AG04449 (cell line): ENCODE data around the gene EMC9.

Source experiments
- CTCF ChIA-PET: fragments of 350-600 bp; formaldehyde crosslinking; extraction: SDS; loops from one replicate; lab custom pipeline; 2021; ENCODE audit warnings: antibody characterized with exemption; lab: Yijun Ruan, JAX
- POLR2A ChIA-PET: fragments of 400-600, 350-600 bp; formaldehyde crosslinking; extraction: SDS; loops from one replicate; lab custom pipeline; 2020; ENCODE audit warnings: antibody characterized with exemption, inconsistent platforms; lab: Yijun Ruan, JAX
- DNase-seq: peaks from one replicate; pipeline ENCODE4 v3.0.0-alpha.2; 2010; ENCODE audit warnings: low read depth, low spot score
- H3K4me3 ChIP-seq: 2 replicates; pipeline ENCODE4 v1.5.1; 2011; ENCODE audit warnings: low read depth, mild to moderate bottlenecking, control low read depth, low read length
- TF ChIP-seq, protein P1 (sequence below): IDR thresholded peaks from one replicate; pipeline ENCODE4 v1.5.1; 2011; ENCODE audit warnings: mild to moderate bottlenecking, moderate library complexity, low read length, control low read depth, inconsistent platforms; ENCODE audit not compliant: insufficient read depth; ENCODE audit errors: missing control alignments

The EMC9 gene

DNA sequence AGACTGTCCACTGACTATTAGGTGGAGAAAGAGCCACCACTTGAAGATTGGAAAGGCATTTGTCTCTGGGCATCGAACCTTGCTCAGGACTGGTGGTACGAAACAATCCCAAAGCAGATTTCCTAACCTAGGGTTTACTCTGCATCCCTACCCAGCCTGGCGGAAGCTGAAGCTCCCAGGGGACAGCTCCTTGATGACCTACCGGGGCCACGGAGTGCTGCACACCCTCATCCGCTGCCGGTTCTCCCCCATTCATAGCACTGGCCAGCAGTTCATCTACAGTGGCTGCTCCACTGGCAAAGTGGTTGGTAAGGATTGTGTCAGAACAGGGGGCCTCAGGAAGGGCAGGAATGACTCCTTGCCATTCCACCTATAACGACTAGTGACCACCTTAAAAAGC lies 20.2 kb downstream of the EMC9 start:
- CTCF ChIA-PET = interaction anchor here (1.4 to 1.7 kb wide), 2 partner anchors 40 to 62 kb away, joined by 4 to 5 read pairs; partner anchors contain the start of gene IRF9
- POLR2A ChIA-PET = no interaction called here
- no peak for DNase-seq
- TF ChIP-seq, protein P1, sequence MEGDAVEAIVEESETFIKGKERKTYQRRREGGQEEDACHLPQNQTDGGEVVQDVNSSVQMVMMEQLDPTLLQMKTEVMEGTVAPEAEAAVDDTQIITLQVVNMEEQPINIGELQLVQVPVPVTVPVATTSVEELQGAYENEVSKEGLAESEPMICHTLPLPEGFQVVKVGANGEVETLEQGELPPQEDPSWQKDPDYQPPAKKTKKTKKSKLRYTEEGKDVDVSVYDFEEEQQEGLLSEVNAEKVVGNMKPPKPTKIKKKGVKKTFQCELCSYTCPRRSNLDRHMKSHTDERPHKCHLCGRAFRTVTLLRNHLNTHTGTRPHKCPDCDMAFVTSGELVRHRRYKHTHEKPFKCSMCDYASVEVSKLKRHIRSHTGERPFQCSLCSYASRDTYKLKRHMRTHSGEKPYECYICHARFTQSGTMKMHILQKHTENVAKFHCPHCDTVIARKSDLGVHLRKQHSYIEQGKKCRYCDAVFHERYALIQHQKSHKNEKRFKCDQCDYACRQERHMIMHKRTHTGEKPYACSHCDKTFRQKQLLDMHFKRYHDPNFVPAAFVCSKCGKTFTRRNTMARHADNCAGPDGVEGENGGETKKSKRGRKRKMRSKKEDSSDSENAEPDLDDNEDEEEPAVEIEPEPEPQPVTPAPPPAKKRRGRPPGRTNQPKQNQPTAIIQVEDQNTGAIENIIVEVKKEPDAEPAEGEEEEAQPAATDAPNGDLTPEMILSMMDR = no peak
- H3K4me3 ChIP-seq = no peak overlapping the region

DNA sequence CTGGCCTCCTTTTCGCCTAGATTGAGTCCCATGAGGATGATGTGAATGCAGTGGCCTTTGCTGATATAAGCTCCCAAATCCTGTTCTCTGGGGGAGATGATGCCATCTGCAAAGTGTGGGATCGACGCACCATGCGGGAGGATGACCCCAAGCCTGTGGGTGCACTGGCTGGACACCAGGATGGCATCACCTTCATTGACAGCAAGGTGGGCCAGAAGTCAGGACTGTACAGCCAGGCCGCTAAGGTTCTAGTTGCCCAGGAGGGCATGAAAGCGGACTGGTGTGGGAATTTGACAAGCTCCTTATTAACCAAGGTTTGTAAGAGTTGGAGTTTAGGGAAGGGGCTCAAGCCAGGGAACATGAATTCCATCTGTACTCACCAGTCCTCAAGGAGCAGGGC lies 21.7 kb downstream of the EMC9 start:
- ChIA-PET POLR2A (no interaction called here), CTCF (interaction anchor here (0.9 to 1.2 kb wide), 2 partner anchors 41 to 189 kb away, joined by 3 read pairs; partner anchors contain the start of gene IRF9)
- H3K4me3 ChIP-seq = no peak overlapping the region
- DNase-seq = no peak
- TF ChIP-seq, protein P1 = no peak

DNA sequence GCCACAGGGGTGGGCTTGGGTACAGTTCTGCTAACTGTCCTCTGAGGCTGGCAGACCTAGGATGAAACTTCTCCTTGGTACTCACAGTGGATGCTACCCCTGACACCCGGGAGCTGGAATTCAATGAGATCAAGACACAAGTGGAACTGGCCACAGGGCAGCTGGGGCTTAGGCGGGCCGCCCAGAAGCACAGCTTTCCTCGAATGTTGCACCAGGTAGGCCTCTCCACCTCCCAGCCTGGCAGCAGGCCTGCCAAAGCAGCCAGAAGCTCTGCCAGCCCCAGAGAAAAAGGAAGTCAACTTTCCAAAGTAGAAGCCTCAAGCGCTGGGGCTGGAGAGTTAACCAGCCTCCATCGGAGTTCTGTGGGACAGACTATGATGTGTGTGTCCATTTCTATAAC lies 24.2 kb downstream of the EMC9 start:
- no peak overlapping the region for H3K4me3 ChIP-seq
- POLR2A ChIA-PET = no interaction called here
- DNase-seq = no peak
- TF ChIP-seq, protein P1 = no peak
- CTCF ChIA-PET = interaction anchor here (1.0 to 4.7 kb wide), 8 partner anchors 9 to 180 kb away, joined by 3 to 30 read pairs (median 8); partner anchors contain the start of gene IRF9

DNA sequence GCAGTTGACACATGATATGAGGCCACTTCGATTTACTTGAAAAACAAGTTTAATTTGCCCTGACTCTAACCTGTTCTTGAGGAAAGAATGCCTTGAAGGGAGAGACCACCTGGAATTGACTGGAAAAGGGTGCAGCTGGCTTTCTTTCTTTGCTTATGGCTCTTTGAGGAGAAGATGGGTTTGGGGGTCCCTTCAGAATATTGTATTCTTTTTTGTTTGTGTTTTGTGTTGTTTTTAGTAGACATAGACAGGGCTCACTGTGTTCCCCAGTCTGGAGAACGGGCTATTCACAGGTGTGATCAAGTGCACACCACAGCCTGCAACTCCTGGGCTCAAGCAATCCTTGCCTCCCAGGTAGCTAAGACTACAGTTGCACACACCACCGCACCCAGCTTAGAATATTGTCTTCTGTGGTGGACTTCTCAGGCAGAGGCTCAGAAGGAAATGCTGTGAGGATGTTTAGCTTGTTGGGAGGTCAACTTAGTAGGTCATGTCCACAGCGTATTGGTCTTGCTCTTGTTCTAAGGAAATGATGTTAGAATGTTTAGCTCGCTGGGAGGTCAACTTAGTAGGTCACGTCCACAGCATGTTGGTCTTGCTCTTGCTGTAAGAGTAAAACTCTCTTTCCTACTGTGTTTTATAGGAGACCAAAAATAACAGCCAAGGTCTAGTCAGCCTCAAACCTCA lies 25.1 kb downstream of the EMC9 start:
- CTCF ChIA-PET = interaction anchor here (0.6 to 4.7 kb wide), 10 partner anchors 8 to 181 kb away, joined by 3 to 30 read pairs (median 3); partner anchors contain the start of gene IRF9
- TF ChIP-seq, protein P1 = no peak
- DNase-seq = no peak
- POLR2A ChIA-PET = no interaction called here
- no peak overlapping the region for H3K4me3 ChIP-seq

DNA sequence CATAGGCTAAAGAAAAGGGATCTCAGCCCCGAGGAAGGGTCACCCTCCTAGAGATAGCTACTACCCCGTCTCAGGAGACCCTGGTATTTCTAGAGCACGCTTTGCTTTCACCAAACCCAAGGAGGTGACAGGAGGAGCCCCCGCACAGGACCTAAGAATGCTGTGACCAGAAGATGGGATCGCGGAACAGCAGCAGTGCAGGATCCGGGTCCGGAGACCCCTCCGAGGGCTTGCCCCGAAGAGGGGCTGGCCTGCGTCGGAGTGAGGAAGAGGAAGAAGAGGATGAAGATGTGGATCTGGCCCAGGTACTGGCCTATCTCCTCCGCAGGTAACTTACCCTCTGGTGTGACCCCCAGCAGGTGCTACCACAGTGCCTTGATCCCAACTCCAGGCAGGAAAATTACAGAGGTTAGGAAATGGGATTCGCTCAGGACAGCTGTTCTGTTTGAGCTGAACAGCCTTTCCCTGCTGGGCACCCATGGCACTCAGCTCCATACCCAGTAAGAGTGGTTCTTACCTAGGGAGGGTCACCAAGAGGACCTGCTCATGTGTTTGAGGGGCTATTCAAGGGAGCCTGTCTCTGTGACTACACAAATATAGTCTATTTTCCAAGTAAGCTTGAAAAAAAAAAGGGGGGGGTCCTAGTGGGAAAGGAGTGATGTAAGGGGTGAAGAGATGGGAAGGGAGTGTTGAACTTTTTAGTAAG lies 25.8 kb downstream of the EMC9 start:
- no peak for DNase-seq
- peak overlapping the region; percentile 96 for H3K4me3 ChIP-seq
- TF ChIP-seq, protein P1 = no peak
- CTCF ChIA-PET = interaction anchor here (0.7 to 4.7 kb wide), 13 partner anchors 11 to 181 kb away, joined by 3 to 30 read pairs (median 5); partner anchors contain the start of genes CARMIL3, EMC9 and IRF9
- POLR2A ChIA-PET = interaction anchor here (0.6 to 2.6 kb wide), 9 partner anchors 14 to 127 kb away, joined by 3 to 44 read pairs (median 5); partner anchors contain the start of genes CHMP4A, EMC9, IPO4 and PCK2
